ENCODE data around the gene CNTNAP5. TPM values are rescaled to one million over a fixed set of nuclear protein-coding genes. Genes with fewer than 3 reads are reported as not detected.

The CNTNAP5 gene
- total and polyA plus RNA-seq, 9 of the 15 experiments (the other 6 are each of a cell fraction or from before 2014, with no cell fraction given) = not detected

DNA sequence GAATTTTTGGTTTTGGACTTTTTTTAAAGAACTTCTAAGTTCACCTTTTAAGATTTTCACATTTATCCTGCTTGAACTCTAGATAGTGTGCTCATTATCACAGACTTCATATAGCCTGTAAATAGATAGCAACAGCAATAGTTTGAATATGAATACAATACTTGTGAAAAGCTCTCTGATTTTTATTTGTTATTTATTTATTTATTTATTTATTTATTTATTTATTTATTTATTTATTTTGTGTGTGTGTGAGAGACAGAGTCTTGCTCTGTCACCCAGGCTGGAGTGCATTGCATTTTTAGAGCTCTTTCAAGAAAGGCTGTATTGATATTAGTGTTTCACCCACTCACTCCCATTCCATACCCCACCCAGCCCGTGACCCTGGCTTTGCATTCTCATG lies 153.6 kb downstream of the CNTNAP5 start (continued):
- TF ChIP-seq, protein P1, sequence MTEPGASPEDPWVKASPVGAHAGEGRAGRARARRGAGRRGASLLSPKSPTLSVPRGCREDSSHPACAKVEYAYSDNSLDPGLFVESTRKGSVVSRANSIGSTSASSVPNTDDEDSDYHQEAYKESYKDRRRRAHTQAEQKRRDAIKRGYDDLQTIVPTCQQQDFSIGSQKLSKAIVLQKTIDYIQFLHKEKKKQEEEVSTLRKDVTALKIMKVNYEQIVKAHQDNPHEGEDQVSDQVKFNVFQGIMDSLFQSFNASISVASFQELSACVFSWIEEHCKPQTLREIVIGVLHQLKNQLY (CRISPR knock-in tag; conservative IDR thresholded peaks at IDR 0.05) = no peak
- TF ChIP-seq, protein P2, sequence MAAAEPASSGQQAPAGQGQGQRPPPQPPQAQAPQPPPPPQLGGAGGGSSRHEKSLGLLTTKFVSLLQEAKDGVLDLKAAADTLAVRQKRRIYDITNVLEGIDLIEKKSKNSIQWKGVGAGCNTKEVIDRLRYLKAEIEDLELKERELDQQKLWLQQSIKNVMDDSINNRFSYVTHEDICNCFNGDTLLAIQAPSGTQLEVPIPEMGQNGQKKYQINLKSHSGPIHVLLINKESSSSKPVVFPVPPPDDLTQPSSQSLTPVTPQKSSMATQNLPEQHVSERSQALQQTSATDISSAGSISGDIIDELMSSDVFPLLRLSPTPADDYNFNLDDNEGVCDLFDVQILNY (CRISPR knock-in tag; IDR thresholded peaks at IDR 0.05) = no peak
- TF ChIP-seq ZNF384 (IDR thresholded peaks at IDR 0.05; ENCODE audit: low read depth, low read length) = no peak
- no peak for TF ChIP-seq RHOXF2B (CRISPR knock-in tag; conservative IDR thresholded peaks at IDR 0.05)
- TF ChIP-seq, protein P3, sequence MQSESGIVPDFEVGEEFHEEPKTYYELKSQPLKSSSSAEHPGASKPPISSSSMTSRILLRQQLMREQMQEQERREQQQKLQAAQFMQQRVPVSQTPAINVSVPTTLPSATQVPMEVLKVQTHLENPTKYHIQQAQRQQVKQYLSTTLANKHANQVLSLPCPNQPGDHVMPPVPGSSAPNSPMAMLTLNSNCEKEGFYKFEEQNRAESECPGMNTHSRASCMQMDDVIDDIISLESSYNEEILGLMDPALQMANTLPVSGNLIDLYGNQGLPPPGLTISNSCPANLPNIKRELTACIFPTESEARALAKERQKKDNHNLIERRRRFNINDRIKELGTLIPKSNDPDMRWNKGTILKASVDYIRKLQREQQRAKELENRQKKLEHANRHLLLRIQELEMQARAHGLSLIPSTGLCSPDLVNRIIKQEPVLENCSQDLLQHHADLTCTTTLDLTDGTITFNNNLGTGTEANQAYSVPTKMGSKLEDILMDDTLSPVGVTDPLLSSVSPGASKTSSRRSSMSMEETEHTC (IDR thresholded peaks at IDR 0.05) = no peak
- no peak for TF ChIP-seq KDM1A (IDR thresholded peaks at IDR 0.05)

DNA sequence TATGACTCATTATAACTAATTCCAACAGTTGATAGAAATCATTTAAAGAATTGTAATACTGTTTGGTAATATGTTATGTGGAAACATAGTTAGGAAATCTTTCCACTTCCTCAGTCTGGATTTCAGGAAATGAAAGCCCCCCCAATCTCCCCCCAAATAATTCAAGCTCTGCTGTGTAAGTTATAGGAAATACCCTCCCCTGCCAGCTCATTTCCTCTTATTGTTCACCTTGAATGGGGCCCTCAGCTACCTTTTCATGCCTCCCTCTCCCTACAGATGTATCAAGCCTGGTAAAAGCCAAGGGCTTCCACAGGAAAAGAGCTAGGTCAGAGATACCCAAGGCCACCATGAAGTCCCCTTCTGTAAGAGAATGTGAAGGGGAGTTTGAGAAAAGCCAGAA lies 155.5 kb downstream of the CNTNAP5 start:
- Histone ChIP-seq H3K36me3 (ENCODE audit: control insufficient read depth, insufficient read depth, low read length) (no peaks in the 10 kb centered on the region), H4K20me1 (replicated peaks; ENCODE audit: control insufficient read depth, insufficient read depth, low read length) (no peaks in the 10 kb centered on the region), H3K27me3 (ENCODE audit: control insufficient read depth in 2 of 2, insufficient read depth in 2 of 2, low read length in 2 of 2) (no peaks in the 10 kb centered on the region), H3K9me1 (ENCODE audit: control insufficient read depth, insufficient read depth, low read length) (no peaks in the 10 kb centered on the region), H3K4me2 (ENCODE audit: insufficient read depth, low read length) (no peak overlapping the region), H3K9ac (ENCODE audit: insufficient read depth in 1 of 2, low read depth in 2 of 2, low read length in 2 of 2) (no peak overlapping the region), H2AFZ (ENCODE audit: low read depth, low read length) (no peak overlapping the region), H3K4me1 (replicated peaks in 1 of 2; ENCODE audit: control insufficient read depth in 2 of 2, insufficient read depth in 2 of 2, low read length in 2 of 2) (no peaks in the 10 kb centered on the region), H3K9me3 (replicated peaks; ENCODE audit: control insufficient read depth, insufficient read depth, low read depth, low read length) (no peaks in the 10 kb centered on the region; the same call in 1 of the 2 replicates), H3K79me2 (ENCODE audit: control insufficient read depth, insufficient read depth, low read length) (no peaks in the 10 kb centered on the region), H3K4me3 (no peak overlapping the region), H3K27ac (ENCODE audit: extremely low read depth, low read depth, low read length) (no peak overlapping the region)
- CTCF ChIA-PET (ENCODE audit: low intra/inter-chr PET ratio) = no interaction called here
- POLR2A ChIA-PET = no interaction called here
- FAIRE-seq = no peak
- ATAC-seq = no peak
- DNase-seq (ENCODE audit: extremely low read depth in 1 of 4, low spot score in 3 of 4) = no peak
- BruUV-seq (replicated peaks) = no TSS peak
- intact Hi-C loops (cut with micrococcal nuclease) = no loop called here
- in situ Hi-C loops (cut with MboI) = no loop called here
- TF ChIP-seq ZBTB34 (CRISPR knock-in tag; IDR thresholded peaks at IDR 0.05) = no peak
- TF ChIP-seq, protein P4, sequence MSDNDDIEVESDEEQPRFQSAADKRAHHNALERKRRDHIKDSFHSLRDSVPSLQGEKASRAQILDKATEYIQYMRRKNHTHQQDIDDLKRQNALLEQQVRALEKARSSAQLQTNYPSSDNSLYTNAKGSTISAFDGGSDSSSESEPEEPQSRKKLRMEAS (CRISPR knock-in tag; IDR thresholded peaks at IDR 0.05) = no peak
- TF ChIP-seq HDAC3 (IDR thresholded peaks at IDR 0.05; ENCODE audit: borderline replicate concordance, partially characterized antibody) = no peak
- TF ChIP-seq HNRNPLL (IDR thresholded peaks at IDR 0.05; ENCODE audit: low read depth, low read length, poor library complexity, severe bottlenecking) = no peak
- no peak for TF ChIP-seq ZNF311 (CRISPR knock-in tag; IDR thresholded peaks at IDR 0.05)
- no peak for TF ChIP-seq GTF2A2 (tag; IDR thresholded peaks at IDR 0.05)
- TF ChIP-seq RNF219 (CRISPR knock-in tag; IDR thresholded peaks at IDR 0.05) = no peak
- TF ChIP-seq ZBTB1 (CRISPR knock-in tag; IDR thresholded peaks at IDR 0.05; ENCODE audit: borderline replicate concordance, low read depth) = no peak
- no peak for TF ChIP-seq ZNF445 (CRISPR knock-in tag; IDR thresholded peaks at IDR 0.05; ENCODE audit: low read depth)
- no peak for TF ChIP-seq TSC22D4 (tag; IDR thresholded peaks at IDR 0.05)

All from K562 (cell line).